Measurements from ENCODE around the gene NCOR1. TPM values are rescaled to one million over a fixed set of nuclear protein-coding genes. Genes with fewer than 3 reads are reported as not detected.
"Not testable (repeated sequence)": the region's sequence is repeated elsewhere in the genome, so short reads cannot be mapped to it uniquely, and the experiment has no call there.

NCOR1 gene
- total and polyA plus RNA-seq, 4 experiments from 2014 or later, result 26.4 to 169 (median 162) TPM

GRCh38 chr17:16215965-16216316 lies 607 bp upstream of the NCOR1 start:
- Mint-ChIP-seq H3K27ac (peak overlapping the region; percentile 27 to 98 (median 77)), H3K9me3 (no peaks in the 10 kb centered on the region), H3K27me3 (no peaks in the 10 kb centered on the region), H3K4me1 (peaks cover 28 to 63% (median 38%) of the 10 kb centered on the region in 4 donors), H3K36me3 (peaks cover 0 to 22% of the 10 kb centered on the region in 2 donors), H3K4me3 (peak overlapping the region; percentile 84 to 100 (median 96))
- Histone ChIP-seq H3K36me3 (ENCODE audit: insufficient read depth, low read length) (no peaks in the 10 kb centered on the region), H3K27me3 (ENCODE audit: insufficient read depth, low read length) (no peaks in the 10 kb centered on the region), H3K4me3 (ENCODE audit: low read length in 2 of 2) (peak overlapping the region; percentile 25 to 80), H3K27ac (ENCODE audit: low read depth, low read length) (peak overlapping the region; percentile 87), H3K4me1 (ENCODE audit: insufficient read depth, low read length) (peaks cover 55% of the 10 kb centered on the region), H3K9me3 (ENCODE audit: control insufficient read depth in 1 of 2, low read length in 2 of 2) (no peaks in the 10 kb centered on the region)
- ChIA-PET POLR2A (ENCODE audit: partially characterized antibody) (interaction anchor here (0.8 to 4.1 kb wide), 14 partner anchors 8 to 320 kb away, joined by 3 to 53 read pairs (median 4); partner anchors contain the start of genes CENPV and UBB), CTCF (ENCODE audit: partially characterized antibody) (interaction anchor here (0.9 to 5.3 kb wide), 4 partner anchors 72 to 148 kb away, joined by 3 to 19 read pairs (median 4); partner anchors contain the start of gene CENPV)
- peak; percentile 18 to 50 (median 22) for DNase-seq
- intact Hi-C loops (cut with micrococcal nuclease), result loop anchor here (1.0 to 5.0 kb wide), 4 partner anchors 71 to 321 kb away; partner anchors contain the start of genes CENPV, TTC19 and ZSWIM7

- H3K9me3 ChIP-seq (ENCODE audit: control insufficient read depth in 1 of 2, low read length in 2 of 2), result no peaks in the 10 kb centered on the region
- H3K27ac Mint-ChIP-seq, result peak overlapping the region; percentile 88 to 96 (median 93)
- H3K27ac ChIP-seq (ENCODE audit: low read depth, low read length), result peak overlapping the region; percentile 87
- H3K36me3 Mint-ChIP-seq, result peaks cover 0 to 22% of the 10 kb centered on the region in 2 donors
- H3K4me3 Mint-ChIP-seq, result peak overlapping the region; percentile 93 to 98 (median 97)
- no peaks in the 10 kb centered on the region for H3K27me3 Mint-ChIP-seq
- H3K4me3 ChIP-seq (ENCODE audit: low read length in 2 of 2), result peak overlapping the region; percentile 59 to 80
- peaks cover 59% of the 10 kb centered on the region for H3K4me1 ChIP-seq (ENCODE audit: insufficient read depth, low read length)
- peak in 1 of 5 donors; percentile 29 for DNase-seq
- intact Hi-C loops (cut with micrococcal nuclease), result loop anchor here (1.0 to 5.0 kb wide), 3 partner anchors 72 to 322 kb away; partner anchors contain the start of genes TTC19 and ZSWIM7
- ChIA-PET CTCF (ENCODE audit: partially characterized antibody) (interaction anchor here (1.0 to 5.3 kb wide), 2 partner anchors 24 to 73 kb away, joined by 3 to 19 read pairs; no protein-coding TSS in a partner anchor), POLR2A (ENCODE audit: partially characterized antibody) (interaction anchor here (1.2 to 4.1 kb wide), 11 partner anchors 9 to 321 kb away, joined by 3 to 53 read pairs (median 4); partner anchors contain the start of gene CENPV)
- no peaks in the 10 kb centered on the region for H3K36me3 ChIP-seq (ENCODE audit: insufficient read depth, low read length)
- no peaks in the 10 kb centered on the region for H3K27me3 ChIP-seq (ENCODE audit: insufficient read depth, low read length)
- peaks cover 28 to 65% (median 38%) of the 10 kb centered on the region in 4 donors for H3K4me1 Mint-ChIP-seq
- no peaks in the 10 kb centered on the region for H3K9me3 Mint-ChIP-seq
These were observed 397 bp downstream of the NCOR1 start for GRCh38 chr17:16215002-16215272.

GRCh38 chr17:16214190-16215001 lies 938 bp downstream of the NCOR1 start:
- peak overlapping the region; percentile 93 to 98 (median 97) for H3K4me3 Mint-ChIP-seq
- Histone ChIP-seq H3K36me3 (ENCODE audit: insufficient read depth, low read length) (no peaks in the 10 kb centered on the region), H3K27ac (ENCODE audit: low read depth, low read length) (peak overlapping the region; percentile 87), H3K4me1 (ENCODE audit: insufficient read depth, low read length) (peaks cover 58% of the 10 kb centered on the region), H3K27me3 (ENCODE audit: insufficient read depth, low read length) (no peaks in the 10 kb centered on the region), H3K9me3 (ENCODE audit: control insufficient read depth in 1 of 2, low read length in 2 of 2) (no peaks in the 10 kb centered on the region), H3K4me3 (ENCODE audit: low read length in 2 of 2) (peak overlapping the region; percentile 59 to 80)
- DNase-seq, result peak in 2 of 5 donors; percentile 15 to 44
- intact Hi-C loops (cut with micrococcal nuclease), result loop anchor here (1.0 to 5.0 kb wide), 3 partner anchors 72 to 323 kb away; partner anchors contain the start of genes TTC19 and ZSWIM7
- CTCF ChIA-PET (ENCODE audit: partially characterized antibody), result interaction anchor here (0.8 to 5.3 kb wide), 4 partner anchors 15 to 122 kb away, joined by 3 to 19 read pairs (median 3); no protein-coding TSS in a partner anchor
- H3K9me3 Mint-ChIP-seq, result no peaks in the 10 kb centered on the region
- peaks cover 0 to 22% of the 10 kb centered on the region in 2 donors for H3K36me3 Mint-ChIP-seq
- H3K27me3 Mint-ChIP-seq, result no peaks in the 10 kb centered on the region
- POLR2A ChIA-PET (ENCODE audit: partially characterized antibody), result interaction anchor here (1.2 to 4.1 kb wide), 11 partner anchors 9 to 321 kb away, joined by 3 to 53 read pairs (median 4); partner anchors contain the start of gene CENPV
- peak overlapping the region; percentile 88 to 96 (median 93) for H3K27ac Mint-ChIP-seq
- peaks cover 28 to 65% (median 38%) of the 10 kb centered on the region in 4 donors for H3K4me1 Mint-ChIP-seq

- H3K27ac Mint-ChIP-seq, result peak overlapping the region in 5 of 7 donors; percentile 8 to 94 (median 76)
- no peaks in the 10 kb centered on the region for H3K27me3 Mint-ChIP-seq
- Histone ChIP-seq H3K4me1 (ENCODE audit: insufficient read depth, low read length) (peaks cover 51% of the 10 kb centered on the region), H3K27me3 (ENCODE audit: insufficient read depth, low read length) (no peaks in the 10 kb centered on the region), H3K27ac (ENCODE audit: low read depth, low read length) (no peak overlapping the region), H3K9me3 (ENCODE audit: control insufficient read depth in 1 of 2, low read length in 2 of 2) (no peaks in the 10 kb centered on the region), H3K4me3 (ENCODE audit: low read length in 2 of 2) (no peak overlapping the region), H3K36me3 (ENCODE audit: insufficient read depth, low read length) (no peaks in the 10 kb centered on the region)
- no peak for DNase-seq
- ChIA-PET CTCF (ENCODE audit: partially characterized antibody) (interaction anchor here (0.6 kb wide), 2 partner anchors 241 to 308 kb away, joined by 3 to 4 read pairs; no protein-coding TSS in a partner anchor), POLR2A (ENCODE audit: partially characterized antibody) (interaction anchor here (0.8 kb wide), 1 partner anchor 166 kb away, joined by 3 read pairs; no protein-coding TSS in a partner anchor)
- peaks cover 30 to 63% (median 40%) of the 10 kb centered on the region in 4 donors for H3K4me1 Mint-ChIP-seq
- H3K4me3 Mint-ChIP-seq, result peak overlapping the region; percentile 41 to 98 (median 93)
- no peaks in the 10 kb centered on the region for H3K9me3 Mint-ChIP-seq
- intact Hi-C loops (cut with micrococcal nuclease), result no loop called here
- H3K36me3 Mint-ChIP-seq, result peaks cover 0 to 21% of the 10 kb centered on the region in 2 donors
These were observed 2.5 kb downstream of the NCOR1 start for GRCh38 chr17:16212793-16213192.

- H3K9me3 ChIP-seq (ENCODE audit: control insufficient read depth in 1 of 2, low read length in 2 of 2), result no peaks in the 10 kb centered on the region
- H3K9me3 Mint-ChIP-seq, result no peaks in the 10 kb centered on the region
- H3K4me3 Mint-ChIP-seq, result peak overlapping the region in 4 of 8 donors; percentile 3 to 67 (median 40)
- ChIA-PET CTCF (ENCODE audit: partially characterized antibody) (interaction anchor here (0.5 kb wide), 1 partner anchor 58 kb away, joined by 5 read pairs; no protein-coding TSS in a partner anchor), POLR2A (ENCODE audit: partially characterized antibody) (interaction anchor here (0.6 kb wide), 1 partner anchor 169 kb away, joined by 3 read pairs; the partner anchor contains the start of gene UBB)
- peaks cover 0 to 10% of the 10 kb centered on the region in 2 donors for H3K36me3 Mint-ChIP-seq
- H3K4me1 ChIP-seq (ENCODE audit: insufficient read depth, low read length), result peaks cover 48% of the 10 kb centered on the region
- no peaks in the 10 kb centered on the region for H3K36me3 ChIP-seq (ENCODE audit: insufficient read depth, low read length)
- no peaks in the 10 kb centered on the region for H3K27me3 Mint-ChIP-seq
- no peak overlapping the region for H3K27ac ChIP-seq (ENCODE audit: low read depth, low read length)
- H3K27me3 ChIP-seq (ENCODE audit: insufficient read depth, low read length), result no peaks in the 10 kb centered on the region
- no peak for DNase-seq
- intact Hi-C loops (cut with micrococcal nuclease), result no loop called here
- peak overlapping the region in 3 of 7 donors; percentile 49 to 64 (median 50) for H3K27ac Mint-ChIP-seq
- H3K4me3 ChIP-seq (ENCODE audit: low read length in 2 of 2), result no peak overlapping the region
- H3K4me1 Mint-ChIP-seq, result peaks cover 27 to 59% (median 37%) of the 10 kb centered on the region in 4 donors
These were observed 3.7 kb downstream of the NCOR1 start for GRCh38 chr17:16211590-16211989.

- H3K9me3 Mint-ChIP-seq; intact Hi-C loops (cut with micrococcal nuclease); H3K27ac ChIP-seq (ENCODE audit: low read depth, low read length); H3K4me3 ChIP-seq (ENCODE audit: low read length in 2 of 2); DNase-seq; H3K27me3 Mint-ChIP-seq; H3K36me3 Mint-ChIP-seq; H3K9me3 ChIP-seq (ENCODE audit: control insufficient read depth in 1 of 2, low read length in 2 of 2); H3K27me3 ChIP-seq (ENCODE audit: insufficient read depth, low read length); H3K36me3 ChIP-seq (ENCODE audit: insufficient read depth, low read length): not testable (repeated sequence)
- peak overlapping the region in 5 of 8 donors; percentile 5 to 43 (median 31) for H3K4me3 Mint-ChIP-seq
- peak overlapping the region in 6 of 7 donors; percentile 11 to 82 (median 40) for H3K27ac Mint-ChIP-seq
- H3K4me1 Mint-ChIP-seq, result peaks cover 41 to 70% (median 55%) of the 10 kb centered on the region in 4 donors
- CTCF ChIA-PET (ENCODE audit: partially characterized antibody), result interaction anchor here (1.2 kb wide), 1 partner anchor 13 kb away, joined by 3 read pairs; no protein-coding TSS in a partner anchor
- peaks cover 48% of the 10 kb centered on the region for H3K4me1 ChIP-seq (ENCODE audit: insufficient read depth, low read length)
- POLR2A ChIA-PET (ENCODE audit: partially characterized antibody), result interaction anchor here (1.7 kb wide), 1 partner anchor 10 kb away, joined by 5 read pairs; the partner anchor contains the start of gene NCOR1
These were observed 10.6 kb downstream of the NCOR1 start for GRCh38 chr17:16204763-16205162.
